Smooth muscle cell (in vitro differentiated cells): ENCODE results near the gene FUNDC1. TPM values are rescaled to one million over a fixed set of nuclear protein-coding genes. Genes with fewer than 3 reads are reported as not detected.

Experiments used
- DNase-seq: peaks from one replicate; lab custom pipeline; 2025; ENCODE audit not compliant: unreplicated experiment; lab: John Stamatoyannopoulos, UW
- H2AFZ ChIP-seq: fragments of 200-600 bp; sonication (generic); 2 replicates; pipeline ENCODE4 v1.6.0; 2016; ENCODE audit warnings: antibody characterized with exemption, low read depth, mild to moderate bottlenecking
- H3F3A ChIP-seq: fragments of 200-600 bp; sonication (generic); 2 replicates; pipeline ENCODE4 v1.6.0; 2017; ENCODE audit warnings: antibody characterized with exemption, low read depth
- H3K27ac ChIP-seq: fragments of 200-600 bp; sonication (generic); 2 replicates; pipeline ENCODE4 v1.5.1; 2016; ENCODE audit warnings: low read depth, mild to moderate bottlenecking
- H3K27me3 ChIP-seq: fragments of 200-600 bp; sonication (generic); 2 replicates; pipeline ENCODE4 v1.6.1; 2016; ENCODE audit warnings: low read depth, mild to moderate bottlenecking
- H3K36me3 ChIP-seq: fragments of 200-600 bp; sonication (generic); 2 replicates; pipeline ENCODE4 v1.5.1; 2016; ENCODE audit warnings: low read depth
- H3K4me1 ChIP-seq: fragments of 200-600 bp; sonication (generic); 2 replicates; pipeline ENCODE4 v1.5.1; 2016; ENCODE audit warnings: low read depth
- H3K4me2 ChIP-seq: fragments of 200-600 bp; sonication (generic); 2 replicates; pipeline ENCODE4 v1.6.0; 2016; ENCODE audit warnings: mild to moderate bottlenecking
- H3K4me3 ChIP-seq: fragments of 200-600 bp; sonication (generic); 2 replicates; pipeline ENCODE4 v1.5.1; 2016; ENCODE audit warnings: mild to moderate bottlenecking
- H3K79me2 ChIP-seq: fragments of 200-600 bp; sonication (generic); 2 replicates; pipeline ENCODE4 v1.6.0; 2016; ENCODE audit warnings: low read depth, mild to moderate bottlenecking
- H3K9ac ChIP-seq: fragments of 200-600 bp; sonication (generic); 2 replicates; pipeline ENCODE4 v1.6.0; 2016; ENCODE audit warnings: low read depth
- H3K9me3 ChIP-seq: fragments of 200-600 bp; sonication (generic); replicated peaks from 2 replicates; pipeline ENCODE4 v1.5.1; 2016; ENCODE audit warnings: low read depth
- H4K20me1 ChIP-seq: fragments of 200-600 bp; sonication (generic); 2 replicates; pipeline ENCODE4 v1.6.0; 2016; ENCODE audit warnings: low read depth
- CTCF ChIP-seq: fragments of 200-600 bp; sonication (generic); IDR thresholded peaks from 2 replicates; pipeline ENCODE4 v1.5.1; 2017; ENCODE audit warnings: borderline replicate concordance, mild to moderate bottlenecking, antibody characterized with exemption; ENCODE audit not compliant: insufficient read depth, poor library complexity, severe bottlenecking
- WGBS: methylation state at CpG from one replicate; pipeline ENCODE4 v1.1.7; 2016; ENCODE audit warnings: low lambda C conversion rate; 5-methylcytosine and 5-hydroxymethylcytosine counted together
- polyA plus RNA-seq: library from polyadenylated mRNA; unstranded; fragments of >200 nt; fragmentation: Nextera tagmentation; extraction: Ambion mirVana; gene quantifications from 2 replicates; pipeline ENCODE4 v1.2.1, GENCODE V29; 2016
- total RNA-seq: library from RNA; depleted of rRNA; stranded (reverse); fragments of >200 nt; gene quantifications from 2 replicates; pipeline ENCODE4 v1.2.3, GENCODE V29; 2014

FUNDC1 gene
- total and polyA plus RNA-seq, 2 experiments from 2014 or later: 16.8 to 21.6 TPM

- TF ChIP-seq CTCF: no peak
- H3K4me2 ChIP-seq: no peak overlapping the region
- no peaks in the 10 kb centered on the region for H3F3A ChIP-seq
- H2AFZ ChIP-seq: no peak overlapping the region
- no peaks in the 10 kb centered on the region for H3K79me2 ChIP-seq
- 59% methylated on average over 4 of the region's 4 CpGs for WGBS
- H3K36me3 ChIP-seq: no peaks in the 10 kb centered on the region
- no peak overlapping the region for H3K27ac ChIP-seq
- no peaks in the 10 kb centered on the region for H4K20me1 ChIP-seq
- no peaks in the 10 kb centered on the region for H3K9me3 ChIP-seq
- no peak overlapping the region for H3K4me3 ChIP-seq
- no peak overlapping the region for H3K9ac ChIP-seq
- no peaks in the 10 kb centered on the region for H3K27me3 ChIP-seq
- H3K4me1 ChIP-seq: no peaks in the 10 kb centered on the region
- no peak for DNase-seq
Measured at GRCh38 chrX:44503560-44503959, 39.1 kb downstream of the FUNDC1 start.

GRCh38 chrX:44495091-44495490, 47.6 kb downstream of the FUNDC1 start:
- DNase-seq: no peak
- Histone ChIP-seq H3K36me3 (no peaks in the 10 kb centered on the region), H3F3A (no peaks in the 10 kb centered on the region), H3K79me2 (no peaks in the 10 kb centered on the region), H3K27ac (no peak overlapping the region), H3K27me3 (no peaks in the 10 kb centered on the region), H2AFZ (no peak overlapping the region), H3K4me2 (no peak overlapping the region), H3K4me3 (no peak overlapping the region), H3K9me3 (no peaks in the 10 kb centered on the region), H4K20me1 (no peaks in the 10 kb centered on the region), H3K9ac (no peak overlapping the region), H3K4me1 (no peaks in the 10 kb centered on the region)
- WGBS: 78% methylated on average over 1 of the region's 1 CpG
- no peak for TF ChIP-seq CTCF

GRCh38 chrX:44494357-44494756, 48.3 kb downstream of the FUNDC1 start:
- no peaks in the 10 kb centered on the region for H4K20me1 ChIP-seq
- no peaks in the 10 kb centered on the region for H3K9me3 ChIP-seq
- H3K9ac ChIP-seq: no peak overlapping the region
- no peak overlapping the region for H3K4me3 ChIP-seq
- no peaks in the 10 kb centered on the region for H3K79me2 ChIP-seq
- H3K36me3 ChIP-seq: no peaks in the 10 kb centered on the region
- TF ChIP-seq CTCF: no peak
- no peaks in the 10 kb centered on the region for H3K4me1 ChIP-seq
- no peak overlapping the region for H3K27ac ChIP-seq
- H3F3A ChIP-seq: no peaks in the 10 kb centered on the region
- no peak overlapping the region for H2AFZ ChIP-seq
- no peaks in the 10 kb centered on the region for H3K27me3 ChIP-seq
- WGBS: 90% methylated on average over 4 of the region's 4 CpGs
- DNase-seq: no peak
- no peak overlapping the region for H3K4me2 ChIP-seq

GRCh38 chrX:44489515-44489914, 53.1 kb downstream of the FUNDC1 start:
- Histone ChIP-seq H4K20me1 (no peaks in the 10 kb centered on the region), H3K9me3 (no peaks in the 10 kb centered on the region), H3K4me2 (no peak overlapping the region), H3K27ac (no peak overlapping the region), H3K36me3 (no peaks in the 10 kb centered on the region), H3K9ac (no peak overlapping the region), H3K4me3 (no peak overlapping the region), H3F3A (no peaks in the 10 kb centered on the region), H2AFZ (no peak overlapping the region), H3K79me2 (no peaks in the 10 kb centered on the region), H3K4me1 (no peaks in the 10 kb centered on the region), H3K27me3 (no peaks in the 10 kb centered on the region)
- 67% methylated on average over 4 of the region's 4 CpGs for WGBS
- TF ChIP-seq CTCF: no peak
- DNase-seq: no peak
